GM21723 (cell line): ENCODE data around the gene ACER1.
"Not testable (repeated sequence)": the region's sequence is repeated elsewhere in the genome, so short reads cannot be mapped to it uniquely, and the experiment has no call there.

Source experiments
- ATAC-seq: cut with Tn5 transposase; IDR thresholded peaks from one replicate; pipeline ENCODE4 v1.9.1; 2021; ENCODE audit warnings: mild to moderate bottlenecking, moderate library complexity; ENCODE audit not compliant: unreplicated experiment

ACER1 gene

GRCh38 chr19:6333439-6333838 is at the start of gene ACER1:
ACER1 (minus strand) TSS chr19:6333612; CDS start chr19:6333551, 61 bp downstream.
- ATAC-seq: no peak

GRCh38 chr19:6383188-6383587 is 49.8 kb upstream of the ACER1 start:
- ATAC-seq: no peak

- no peak for ATAC-seq
Observed at GRCh38 chr19:6381030-6381750, 47.8 kb upstream of the ACER1 start.

GRCh38 chr19:6379744-6380143 is 46.3 kb upstream of the ACER1 start:
- no peak for ATAC-seq

GRCh38 chr19:6378486-6378885 is 45.1 kb upstream of the ACER1 start:
- no peak for ATAC-seq

GRCh38 chr19:6378041-6378440 is 44.6 kb upstream of the ACER1 start:
- ATAC-seq: no peak

- no peak for ATAC-seq
Observed at GRCh38 chr19:6376512-6377190, 43.2 kb upstream of the ACER1 start.

- ATAC-seq: no peak
Observed at GRCh38 chr19:6375411-6376010, 42.1 kb upstream of the ACER1 start, which contains the start of gene PSPN. PSPN (minus strand) TSS chr19:6375933; CDS start chr19:6375849, 84 bp downstream.

- ATAC-seq: no peak
Observed at GRCh38 chr19:6374711-6375410, 41.4 kb upstream of the ACER1 start.

GRCh38 chr19:6374161-6374709 is 40.8 kb upstream of the ACER1 start:
- ATAC-seq: no peak

GRCh38 chr19:6373813-6374108 is 40.3 kb upstream of the ACER1 start:
- ATAC-seq: no peak

- ATAC-seq: peak; percentile 48
Observed at GRCh38 chr19:6373096-6373812, 39.8 kb upstream of the ACER1 start.

GRCh38 chr19:6372594-6373095 is 39.2 kb upstream of the ACER1 start, which contains the start of gene ALKBH7:
ALKBH7 (plus strand) TSS chr19:6372794; CDS start chr19:6372821, 27 bp downstream.
- ATAC-seq: peak; percentile 79

GRCh38 chr19:6364353-6364752 is 30.9 kb upstream of the ACER1 start:
- no peak for ATAC-seq

- ATAC-seq: no peak
Observed at GRCh38 chr19:6362351-6362801, 29.0 kb upstream of the ACER1 start.

- ATAC-seq: no peak
Observed at GRCh38 chr19:6362027-6362350, 28.6 kb upstream of the ACER1 start.

GRCh38 chr19:6360857-6361216 is 27.4 kb upstream of the ACER1 start:
- not testable (repeated sequence) for ATAC-seq

- ATAC-seq: not testable (repeated sequence)
Observed at GRCh38 chr19:6360445-6360844, 27.0 kb upstream of the ACER1 start.

- ATAC-seq: no peak
Observed at GRCh38 chr19:6359568-6360341, 26.3 kb upstream of the ACER1 start.

- no peak for ATAC-seq
Observed at GRCh38 chr19:6358003-6358402, 24.6 kb upstream of the ACER1 start.
